Measurements from ENCODE around the gene CYP26B1.

The CYP26B1 gene

DNA sequence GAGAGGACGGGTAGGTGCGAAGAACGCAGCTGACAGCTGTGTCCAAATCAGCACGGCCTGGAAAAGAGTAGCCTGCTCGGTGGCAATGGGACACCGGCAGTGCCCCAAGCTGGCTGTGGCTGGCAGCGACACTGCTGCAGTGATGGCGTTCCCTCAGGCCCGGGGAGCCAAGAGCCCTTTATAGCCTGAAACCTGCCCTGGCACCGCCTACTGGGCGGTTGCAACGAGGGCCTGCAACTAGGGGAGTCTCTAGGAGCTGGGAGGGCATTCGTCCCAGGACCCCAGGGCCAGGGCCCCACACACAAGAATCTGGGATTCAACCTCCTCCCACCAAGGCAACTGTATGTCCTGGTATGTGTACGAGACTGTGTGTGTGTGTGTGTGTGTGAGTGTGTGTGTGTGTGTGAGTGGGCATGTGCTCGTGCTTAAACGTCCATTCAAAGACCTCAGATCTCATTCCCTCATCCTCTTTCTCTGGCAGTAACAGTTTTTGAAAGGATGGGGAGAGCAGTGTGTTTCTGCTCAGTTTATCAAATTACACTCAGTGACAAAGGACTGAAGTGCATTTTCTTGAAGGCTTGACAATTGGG is 6.8 kb upstream of the CYP26B1 start:
- H3K27me3 ChIP-seq (ENCODE audit: insufficient read depth, low read depth, severe bottlenecking), result peaks cover 11% of the 10 kb centered on the region
- no peak overlapping the region for H3K27ac ChIP-seq
- H3K4me3 ChIP-seq (ENCODE audit: low read depth, low read length), result no peak overlapping the region
- DNase-seq, result no peak
- TF ChIP-seq, protein P1, sequence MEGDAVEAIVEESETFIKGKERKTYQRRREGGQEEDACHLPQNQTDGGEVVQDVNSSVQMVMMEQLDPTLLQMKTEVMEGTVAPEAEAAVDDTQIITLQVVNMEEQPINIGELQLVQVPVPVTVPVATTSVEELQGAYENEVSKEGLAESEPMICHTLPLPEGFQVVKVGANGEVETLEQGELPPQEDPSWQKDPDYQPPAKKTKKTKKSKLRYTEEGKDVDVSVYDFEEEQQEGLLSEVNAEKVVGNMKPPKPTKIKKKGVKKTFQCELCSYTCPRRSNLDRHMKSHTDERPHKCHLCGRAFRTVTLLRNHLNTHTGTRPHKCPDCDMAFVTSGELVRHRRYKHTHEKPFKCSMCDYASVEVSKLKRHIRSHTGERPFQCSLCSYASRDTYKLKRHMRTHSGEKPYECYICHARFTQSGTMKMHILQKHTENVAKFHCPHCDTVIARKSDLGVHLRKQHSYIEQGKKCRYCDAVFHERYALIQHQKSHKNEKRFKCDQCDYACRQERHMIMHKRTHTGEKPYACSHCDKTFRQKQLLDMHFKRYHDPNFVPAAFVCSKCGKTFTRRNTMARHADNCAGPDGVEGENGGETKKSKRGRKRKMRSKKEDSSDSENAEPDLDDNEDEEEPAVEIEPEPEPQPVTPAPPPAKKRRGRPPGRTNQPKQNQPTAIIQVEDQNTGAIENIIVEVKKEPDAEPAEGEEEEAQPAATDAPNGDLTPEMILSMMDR (IDR thresholded peaks at IDR 0.05; ENCODE audit: low read depth, low read length), result no peak
- no peaks in the 10 kb centered on the region for H3K9me3 ChIP-seq (ENCODE audit: severe bottlenecking)
- no peaks in the 10 kb centered on the region for H3K36me3 ChIP-seq

DNA sequence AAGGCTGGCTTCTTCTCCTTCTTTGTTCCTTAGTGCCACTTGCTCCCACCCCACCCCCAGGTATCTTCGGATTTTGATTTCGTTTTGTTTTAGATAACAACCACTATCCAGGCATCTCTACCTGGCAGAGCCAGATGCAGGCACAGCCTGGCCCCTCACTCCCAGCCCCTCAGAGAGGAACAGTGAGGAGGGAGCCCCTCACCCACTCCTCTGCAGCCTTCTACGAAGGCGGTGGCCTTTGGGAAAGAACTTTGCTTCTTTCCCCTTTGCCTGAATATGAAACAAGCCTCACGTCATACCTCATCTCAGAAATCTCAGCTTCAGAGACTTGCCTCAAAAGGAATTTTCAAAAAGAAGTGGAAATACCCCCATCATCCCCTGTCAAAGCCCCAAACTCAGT is 6.3 kb upstream of the CYP26B1 start:
- no peak for DNase-seq
- Histone ChIP-seq H3K36me3 (no peaks in the 10 kb centered on the region), H3K27me3 (ENCODE audit: insufficient read depth, low read depth, severe bottlenecking) (peaks cover 16% of the 10 kb centered on the region), H3K9me3 (ENCODE audit: severe bottlenecking) (no peaks in the 10 kb centered on the region), H3K27ac (no peak overlapping the region), H3K4me3 (ENCODE audit: low read depth, low read length) (no peak overlapping the region)
- TF ChIP-seq, protein P1 (IDR thresholded peaks at IDR 0.05; ENCODE audit: low read depth, low read length), result no peak

DNA sequence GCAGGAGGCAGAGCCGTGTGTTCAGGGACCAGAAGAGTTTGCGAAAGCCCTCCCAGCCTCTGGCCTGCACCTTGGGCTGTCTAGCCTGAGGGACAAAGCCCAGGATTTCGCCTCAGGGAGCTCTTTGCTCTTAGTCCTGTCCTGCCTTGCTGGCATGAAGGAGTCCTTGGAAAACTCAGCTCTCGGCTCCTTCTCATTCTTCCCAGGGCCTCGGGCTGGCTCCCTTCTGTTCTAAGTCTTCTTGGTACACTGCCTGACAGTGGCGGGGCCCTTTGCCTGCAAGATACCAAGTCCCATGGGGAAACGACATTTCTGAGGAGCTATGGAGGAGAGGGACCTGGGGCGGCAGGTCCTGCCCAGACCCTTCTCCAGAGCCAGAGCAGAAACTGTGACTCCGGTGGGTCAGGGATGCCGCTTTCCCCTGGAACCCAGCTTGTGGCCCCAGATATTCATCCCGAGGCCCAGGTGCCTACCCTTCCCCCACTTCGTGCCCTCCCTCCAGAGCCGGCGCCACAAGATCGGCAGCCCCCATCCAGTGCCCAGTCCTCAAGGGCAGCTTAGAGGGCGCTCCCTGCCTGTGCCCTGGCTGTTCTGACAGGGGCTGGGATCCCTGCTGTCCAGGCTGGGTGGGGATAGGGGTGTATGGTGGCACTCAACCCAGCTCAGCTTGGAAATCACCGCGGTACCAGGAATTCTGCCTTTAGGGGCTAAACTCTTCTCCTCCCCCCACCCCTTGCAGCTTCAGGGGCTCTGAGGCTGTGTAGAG is 5.5 kb upstream of the CYP26B1 start:
- Histone ChIP-seq H3K27me3 (ENCODE audit: insufficient read depth, low read depth, severe bottlenecking) (peaks cover 17% of the 10 kb centered on the region), H3K4me3 (ENCODE audit: low read depth, low read length) (no peak overlapping the region), H3K9me3 (ENCODE audit: severe bottlenecking) (no peaks in the 10 kb centered on the region), H3K36me3 (no peaks in the 10 kb centered on the region), H3K27ac (no peak overlapping the region)
- TF ChIP-seq, protein P1 (IDR thresholded peaks at IDR 0.05; ENCODE audit: low read depth, low read length), result no peak
- peak; percentile 7 for DNase-seq

DNA sequence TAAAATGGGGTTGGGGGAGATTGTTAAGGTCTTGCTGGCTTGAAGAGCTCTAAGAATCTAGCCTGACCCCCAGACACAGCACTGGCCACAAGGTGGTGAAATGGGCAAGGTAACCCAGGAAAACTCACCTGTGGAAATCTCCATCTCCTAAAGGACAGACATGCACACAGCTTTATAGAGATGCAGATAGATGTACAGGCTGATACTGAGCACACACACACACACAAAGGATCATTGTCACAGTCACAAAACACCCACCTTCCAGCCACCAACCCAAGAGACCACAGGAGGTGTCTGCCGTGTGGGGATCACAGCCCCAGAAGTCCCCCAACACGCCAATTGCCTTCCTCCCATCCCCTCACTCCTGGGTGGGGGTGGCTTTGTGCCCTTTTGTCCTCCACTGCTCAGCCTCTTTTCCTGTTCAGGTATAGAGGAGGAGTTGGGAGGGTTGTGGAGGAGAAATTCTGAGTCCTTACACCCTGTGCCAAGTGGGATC is 3.2 kb upstream of the CYP26B1 start:
- H3K27ac ChIP-seq, result no peak overlapping the region
- H3K9me3 ChIP-seq (ENCODE audit: severe bottlenecking), result peaks cover 7% of the 10 kb centered on the region
- TF ChIP-seq, protein P1 (IDR thresholded peaks at IDR 0.05; ENCODE audit: low read depth, low read length), result 0 out of 2 replicates have a peak, but pooled peaks have one; percentile 30
- peaks cover 40% of the 10 kb centered on the region for H3K27me3 ChIP-seq (ENCODE audit: insufficient read depth, low read depth, severe bottlenecking)
- H3K36me3 ChIP-seq, result no peaks in the 10 kb centered on the region
- peak; percentile 16 for DNase-seq
- no peak overlapping the region for H3K4me3 ChIP-seq (ENCODE audit: low read depth, low read length)

DNA sequence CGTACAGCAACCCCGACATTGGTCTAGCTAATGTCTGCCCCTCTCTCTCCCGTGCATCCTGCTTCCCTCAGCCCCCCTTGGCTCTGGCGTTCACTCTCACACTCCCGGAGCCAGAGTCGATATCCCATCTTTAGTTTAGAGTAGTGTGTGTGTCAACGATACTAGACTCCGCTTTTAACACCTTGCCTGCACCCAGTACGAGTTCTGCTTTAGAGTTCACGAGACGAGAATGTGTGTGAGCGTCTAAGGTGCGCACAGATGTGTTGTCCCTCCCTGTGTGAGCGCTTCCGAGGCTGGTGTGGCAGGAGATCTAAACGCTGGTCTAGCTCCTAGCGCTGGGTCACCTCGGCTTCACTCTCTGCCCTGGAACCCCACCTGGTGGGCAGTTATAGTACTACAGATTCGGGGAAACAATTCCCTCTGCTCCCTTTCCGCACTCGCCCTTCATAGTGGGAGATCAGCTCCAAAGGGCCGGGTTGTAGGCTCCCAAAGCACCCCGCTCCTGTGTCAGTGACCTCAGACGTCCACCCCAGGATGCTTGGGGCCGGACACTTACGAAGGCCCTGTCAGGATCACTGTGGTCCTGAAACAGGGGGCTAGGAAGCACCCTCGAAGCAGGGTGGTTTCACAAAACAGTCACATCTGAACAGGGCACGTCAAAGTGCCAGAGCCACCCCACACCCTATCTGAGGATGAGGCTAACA is 2.6 kb upstream of the CYP26B1 start:
- TF ChIP-seq, protein P1 (IDR thresholded peaks at IDR 0.05; ENCODE audit: low read depth, low read length), result peak; percentile 84
- Histone ChIP-seq H3K27me3 (ENCODE audit: insufficient read depth, low read depth, severe bottlenecking) (peaks cover 46% of the 10 kb centered on the region), H3K27ac (no peak overlapping the region), H3K4me3 (ENCODE audit: low read depth, low read length) (peak overlapping the region; percentile 50), H3K9me3 (ENCODE audit: severe bottlenecking) (peaks cover 9% of the 10 kb centered on the region), H3K36me3 (no peaks in the 10 kb centered on the region)
- peak; percentile 89 for DNase-seq
